K562 treated with DMSO at 1 percent for 12 hours (cell line): Measurements from ENCODE around the gene VSTM5. TPM values are rescaled to one million over a fixed set of nuclear protein-coding genes. Genes with fewer than 3 reads are reported as not detected.

Experiments
- total RNA-seq: library from RNA; unstranded; fragments of 300-600 nt; gene quantifications from 2 replicates; pipeline ENCODE4 v1.2.3, GENCODE V29; 2022; ENCODE audit not compliant: insufficient read depth

VSTM5 gene, protein sequence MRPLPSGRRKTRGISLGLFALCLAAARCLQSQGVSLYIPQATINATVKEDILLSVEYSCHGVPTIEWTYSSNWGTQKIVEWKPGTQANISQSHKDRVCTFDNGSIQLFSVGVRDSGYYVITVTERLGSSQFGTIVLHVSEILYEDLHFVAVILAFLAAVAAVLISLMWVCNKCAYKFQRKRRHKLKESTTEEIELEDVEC
- total RNA-seq: not detected in 2 replicates

DNA sequence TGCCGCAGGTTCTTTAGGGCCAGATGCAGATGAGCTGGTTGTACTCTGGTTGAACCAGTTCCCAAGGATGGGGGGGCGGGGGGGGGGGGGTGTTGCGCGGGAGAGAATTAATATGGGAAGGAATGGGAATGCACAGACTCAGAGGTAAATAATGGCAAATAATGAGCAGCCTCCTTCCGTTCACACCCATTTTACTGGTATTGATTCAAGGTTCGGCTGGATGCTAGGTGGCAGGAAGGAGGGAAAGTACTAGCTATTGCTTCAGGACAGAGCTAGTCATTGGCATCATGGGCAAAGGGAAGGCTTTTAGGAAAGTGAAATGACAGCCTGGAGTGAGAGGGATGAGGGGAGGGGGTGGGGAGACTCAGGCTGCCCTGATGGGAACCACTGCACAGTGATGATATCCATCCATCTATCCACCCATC lies at the start of gene VSTM5:
Gene VSTM5 (minus strand): TSS at position 25 of the 425 bp plus-strand sequence. CDS start 116 bp downstream, outside the sequence.

DNA sequence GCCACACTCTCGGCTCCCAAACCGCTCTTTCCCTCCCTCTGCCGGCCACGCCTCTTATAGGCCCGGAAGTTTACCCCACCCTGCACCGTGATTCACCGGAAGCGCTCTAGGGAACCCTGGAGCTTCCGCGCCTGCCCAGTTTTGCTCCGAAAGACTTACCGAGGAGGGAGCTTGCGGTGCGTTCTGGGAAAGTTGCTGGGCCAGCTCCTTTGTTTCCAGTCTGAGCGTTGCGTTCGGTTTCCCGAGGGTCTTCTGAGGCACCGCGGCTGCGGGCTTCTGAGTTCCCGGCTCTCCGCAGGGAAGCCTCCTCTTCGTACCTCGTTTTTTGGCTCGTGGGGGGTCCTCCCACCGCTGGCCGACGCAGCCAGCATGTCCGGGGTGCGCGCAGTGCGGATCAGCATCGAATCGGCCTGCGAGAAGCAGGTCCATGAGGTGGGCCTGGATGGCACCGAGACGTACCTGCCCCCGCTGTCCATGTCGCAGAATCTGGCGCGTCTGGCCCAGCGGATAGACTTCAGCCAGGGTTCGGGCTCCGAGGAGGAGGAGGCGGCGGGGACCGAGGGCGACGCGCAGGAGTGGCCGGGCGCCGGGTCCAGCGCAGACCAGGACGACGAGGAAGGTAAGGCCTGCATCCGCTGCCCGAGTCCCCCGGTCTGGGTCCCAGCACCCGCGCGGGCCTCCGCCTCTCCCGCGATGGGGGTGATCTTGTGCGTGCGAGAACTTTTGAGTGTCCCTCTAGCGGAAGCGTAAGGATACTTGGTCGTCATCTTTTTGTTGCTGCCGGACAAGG lies 66.1 kb downstream of the VSTM5 start, which contains the start of gene MED17:
Gene MED17 (plus strand): TSS at position 138 of the 790 bp plus-strand sequence. CDS start 232 bp downstream, at position 370.

Other genes starting within 250 kb of the VSTM5 start
- gene CEP295, start 188.9 kb downstream of the VSTM5 start, total RNA-seq: 7.6 and 28.3 TPM in 2 replicates
- gene TAF1D, start 109.1 kb downstream of the VSTM5 start, total RNA-seq: 31.3 and 68.7 TPM in 2 replicates
- gene C11orf54, start 108.9 kb downstream of the VSTM5 start, total RNA-seq: 7.6 and 28.9 TPM in 2 replicates
- gene MED17, start 66.3 kb downstream of the VSTM5 start, total RNA-seq: 8.2 and 26.1 TPM in 2 replicates
- gene HEPHL1, start 170.7 kb upstream of the VSTM5 start, total RNA-seq: not detected in 2 replicates